Measurements from ENCODE around the gene KLC4.
A peak's percentile ranks its signal among the peaks of the same experiment; 100 is the strongest.

KLC4 gene

DNA sequence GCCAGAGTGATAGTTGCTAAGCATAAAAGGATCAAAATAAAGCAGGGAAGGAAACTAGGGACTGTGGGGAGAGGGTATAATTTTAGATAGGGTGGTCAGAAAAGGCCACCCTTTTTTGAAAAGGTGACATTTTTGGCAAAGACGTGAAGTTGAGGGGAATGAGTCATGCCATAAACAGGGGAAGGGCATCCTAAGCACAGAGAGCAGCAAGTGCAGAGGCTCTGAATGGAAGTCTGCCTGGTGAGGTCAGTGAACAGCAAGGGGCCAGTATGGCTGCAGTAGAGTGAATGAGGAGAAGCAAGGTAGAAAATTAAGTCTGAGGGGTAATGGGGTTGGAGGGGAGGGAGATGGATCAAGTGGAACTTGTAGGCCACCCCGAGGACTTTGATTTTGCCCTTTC, 2.4 kb downstream of the KLC4 start:
- H3K4me3 ChIP-seq (ENCODE audit: control insufficient read depth, low read depth, low read length), result no peak overlapping the region
- TF ChIP-seq, protein P1, sequence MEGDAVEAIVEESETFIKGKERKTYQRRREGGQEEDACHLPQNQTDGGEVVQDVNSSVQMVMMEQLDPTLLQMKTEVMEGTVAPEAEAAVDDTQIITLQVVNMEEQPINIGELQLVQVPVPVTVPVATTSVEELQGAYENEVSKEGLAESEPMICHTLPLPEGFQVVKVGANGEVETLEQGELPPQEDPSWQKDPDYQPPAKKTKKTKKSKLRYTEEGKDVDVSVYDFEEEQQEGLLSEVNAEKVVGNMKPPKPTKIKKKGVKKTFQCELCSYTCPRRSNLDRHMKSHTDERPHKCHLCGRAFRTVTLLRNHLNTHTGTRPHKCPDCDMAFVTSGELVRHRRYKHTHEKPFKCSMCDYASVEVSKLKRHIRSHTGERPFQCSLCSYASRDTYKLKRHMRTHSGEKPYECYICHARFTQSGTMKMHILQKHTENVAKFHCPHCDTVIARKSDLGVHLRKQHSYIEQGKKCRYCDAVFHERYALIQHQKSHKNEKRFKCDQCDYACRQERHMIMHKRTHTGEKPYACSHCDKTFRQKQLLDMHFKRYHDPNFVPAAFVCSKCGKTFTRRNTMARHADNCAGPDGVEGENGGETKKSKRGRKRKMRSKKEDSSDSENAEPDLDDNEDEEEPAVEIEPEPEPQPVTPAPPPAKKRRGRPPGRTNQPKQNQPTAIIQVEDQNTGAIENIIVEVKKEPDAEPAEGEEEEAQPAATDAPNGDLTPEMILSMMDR (conservative IDR thresholded peaks at IDR 0.05; ENCODE audit: control insufficient read depth, insufficient read depth, low read depth, low read length), result no peak
- no peak for DNase-seq (ENCODE audit: low read depth)

DNA sequence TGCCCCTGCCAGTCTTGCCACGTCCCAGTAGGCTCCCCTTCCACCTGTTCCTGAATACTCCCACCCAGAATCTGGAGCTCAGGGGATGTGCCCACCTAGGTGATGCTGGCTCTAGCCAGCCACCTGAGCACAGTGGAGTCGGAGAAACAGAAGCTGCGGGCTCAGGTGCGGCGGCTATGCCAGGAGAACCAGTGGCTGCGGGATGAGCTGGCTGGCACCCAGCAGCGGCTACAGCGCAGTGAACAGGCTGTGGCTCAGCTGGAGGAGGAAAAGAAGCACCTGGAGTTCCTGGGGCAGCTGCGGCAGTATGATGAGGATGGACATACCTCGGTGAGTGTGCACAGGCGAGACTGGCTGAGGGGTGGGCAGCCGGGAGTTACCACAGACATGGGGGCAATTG, 3.4 kb downstream of the KLC4 start:
- H3K4me3 ChIP-seq (ENCODE audit: control insufficient read depth, low read depth, low read length), result no peak overlapping the region
- DNase-seq (ENCODE audit: low read depth), result no peak
- TF ChIP-seq, protein P1 (conservative IDR thresholded peaks at IDR 0.05; ENCODE audit: control insufficient read depth, insufficient read depth, low read depth, low read length), result no peak

DNA sequence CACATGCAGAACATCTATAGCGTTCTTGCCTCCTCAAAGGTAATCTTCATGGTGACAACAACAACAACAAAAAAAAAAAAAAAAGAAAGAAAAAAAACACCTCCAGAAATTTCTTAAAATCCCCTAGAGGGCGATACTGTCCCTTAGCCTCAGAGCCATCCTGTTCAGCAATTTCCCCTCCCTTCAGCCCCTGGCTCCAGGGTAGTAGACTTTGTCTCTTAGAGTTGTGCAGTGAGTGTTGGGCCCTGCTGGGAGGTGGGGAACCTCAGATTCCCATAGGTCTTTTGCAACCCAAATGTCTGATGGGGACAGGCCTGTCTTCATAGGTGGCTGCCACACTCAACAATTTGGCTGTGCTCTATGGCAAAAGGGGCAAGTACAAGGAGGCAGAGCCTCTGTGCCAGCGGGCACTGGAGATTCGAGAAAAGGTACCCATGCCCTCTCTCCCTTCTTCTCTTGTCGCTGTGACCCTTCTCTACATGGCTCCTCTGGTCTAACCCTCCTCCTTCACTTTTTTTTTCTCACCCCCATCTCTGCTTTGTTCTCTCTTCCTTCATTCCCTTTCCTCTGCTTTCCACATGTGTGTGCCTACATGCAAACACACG, 10.7 kb downstream of the KLC4 start:
- H3K4me3 ChIP-seq (ENCODE audit: control insufficient read depth, low read depth, low read length), result no peak overlapping the region
- peak; percentile 78 for DNase-seq (ENCODE audit: low read depth)
- TF ChIP-seq, protein P1 (conservative IDR thresholded peaks at IDR 0.05; ENCODE audit: control insufficient read depth, insufficient read depth, low read depth, low read length), result peak; percentile 75

DNA sequence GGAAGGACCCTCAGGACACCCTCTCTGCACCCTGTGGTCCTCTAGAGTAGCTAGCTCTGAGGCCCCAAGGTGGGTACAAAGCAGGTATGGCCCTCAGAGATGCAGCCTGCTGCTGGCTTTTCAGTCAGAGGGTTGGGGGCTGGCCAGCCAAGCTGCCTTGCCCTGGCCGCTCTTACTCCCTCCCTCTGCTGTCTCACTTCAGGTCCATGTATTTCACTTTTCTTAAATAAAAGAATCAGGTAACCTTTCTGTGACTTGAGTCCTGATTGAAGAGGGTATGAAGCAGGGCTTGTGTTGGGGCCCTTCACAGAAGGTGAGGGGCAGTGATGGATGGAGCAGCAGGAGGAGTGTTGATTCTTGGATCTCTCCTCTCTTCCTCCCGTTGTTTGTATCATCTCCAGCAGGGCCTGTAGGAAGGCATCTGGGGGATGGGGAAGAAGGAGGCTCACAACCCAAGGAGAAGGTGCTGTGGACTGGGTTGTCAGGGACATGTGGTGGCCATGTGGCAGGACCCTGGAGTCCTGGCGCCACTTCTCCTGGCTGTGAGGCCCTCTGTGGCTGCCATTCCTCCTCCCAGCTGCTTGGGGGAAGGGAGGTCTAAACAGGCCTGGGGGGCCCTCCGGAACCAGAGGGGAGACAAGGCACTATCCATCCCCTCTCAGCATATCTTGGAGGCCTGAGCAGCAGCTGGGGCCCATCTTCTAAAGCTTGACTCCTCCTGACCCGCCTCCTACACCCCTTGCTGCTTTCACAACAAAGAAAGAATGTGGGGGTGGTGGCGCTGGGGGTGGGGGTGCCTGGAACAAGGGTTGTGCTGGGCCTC, 15.6 kb downstream of the KLC4 start:
- TF ChIP-seq, protein P1 (conservative IDR thresholded peaks at IDR 0.05; ENCODE audit: control insufficient read depth, insufficient read depth, low read depth, low read length), result no peak
- H3K4me3 ChIP-seq (ENCODE audit: control insufficient read depth, low read depth, low read length), result peak overlapping the region; percentile 37
- DNase-seq (ENCODE audit: low read depth), result peak; percentile 66

DNA sequence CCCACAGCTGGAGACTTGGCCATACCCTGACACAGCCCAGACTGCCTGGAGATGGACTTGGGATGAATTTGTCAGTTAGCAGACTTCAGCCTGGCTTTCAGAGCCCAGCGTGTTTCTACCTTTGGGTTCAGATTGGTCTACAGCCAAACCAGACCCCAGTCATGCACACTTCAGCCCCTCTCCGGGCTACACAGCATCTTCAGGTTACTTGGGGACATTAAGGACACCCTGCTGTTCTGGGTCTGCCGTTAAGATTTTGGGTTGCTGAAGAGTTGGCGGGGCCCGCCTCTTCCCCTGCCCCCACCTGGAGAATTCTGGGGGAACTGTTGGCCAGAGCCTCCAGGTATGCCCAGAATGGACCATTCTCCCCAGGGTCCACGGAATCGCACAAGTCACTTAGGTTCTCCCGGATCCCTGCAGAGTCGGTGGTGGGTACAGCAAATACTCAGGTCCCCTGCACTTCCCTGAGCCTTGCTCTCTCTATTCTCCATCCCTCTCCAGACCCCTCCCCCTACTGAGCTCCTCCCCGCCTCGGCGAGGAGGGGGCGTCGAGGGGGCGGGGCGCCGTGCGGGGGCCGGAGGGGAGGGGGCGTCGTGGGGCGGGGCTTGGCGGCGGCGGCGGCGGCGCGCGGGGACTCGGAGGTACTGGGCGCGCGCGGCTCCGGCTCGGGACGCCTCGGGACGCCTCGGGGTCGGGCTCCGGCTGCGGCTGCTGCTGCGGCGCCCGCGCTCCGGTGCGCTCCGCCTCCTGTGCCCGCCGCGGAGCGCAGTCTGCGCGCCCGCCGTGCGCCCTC, 16.4 kb downstream of the KLC4 start, which contains the start of gene PTK7:
Gene PTK7, plus strand, starts transcription at position 645 of the 794 bp plus-strand sequence. CDS start 175 bp downstream, outside the sequence.
- H3K4me3 ChIP-seq (ENCODE audit: control insufficient read depth, low read depth, low read length), result peak within 1 kb of the TSS; percentile 80
- peak; percentile 36 for DNase-seq (ENCODE audit: low read depth)
- TF ChIP-seq, protein P1 (conservative IDR thresholded peaks at IDR 0.05; ENCODE audit: control insufficient read depth, insufficient read depth, low read depth, low read length), result no peak

DNA sequence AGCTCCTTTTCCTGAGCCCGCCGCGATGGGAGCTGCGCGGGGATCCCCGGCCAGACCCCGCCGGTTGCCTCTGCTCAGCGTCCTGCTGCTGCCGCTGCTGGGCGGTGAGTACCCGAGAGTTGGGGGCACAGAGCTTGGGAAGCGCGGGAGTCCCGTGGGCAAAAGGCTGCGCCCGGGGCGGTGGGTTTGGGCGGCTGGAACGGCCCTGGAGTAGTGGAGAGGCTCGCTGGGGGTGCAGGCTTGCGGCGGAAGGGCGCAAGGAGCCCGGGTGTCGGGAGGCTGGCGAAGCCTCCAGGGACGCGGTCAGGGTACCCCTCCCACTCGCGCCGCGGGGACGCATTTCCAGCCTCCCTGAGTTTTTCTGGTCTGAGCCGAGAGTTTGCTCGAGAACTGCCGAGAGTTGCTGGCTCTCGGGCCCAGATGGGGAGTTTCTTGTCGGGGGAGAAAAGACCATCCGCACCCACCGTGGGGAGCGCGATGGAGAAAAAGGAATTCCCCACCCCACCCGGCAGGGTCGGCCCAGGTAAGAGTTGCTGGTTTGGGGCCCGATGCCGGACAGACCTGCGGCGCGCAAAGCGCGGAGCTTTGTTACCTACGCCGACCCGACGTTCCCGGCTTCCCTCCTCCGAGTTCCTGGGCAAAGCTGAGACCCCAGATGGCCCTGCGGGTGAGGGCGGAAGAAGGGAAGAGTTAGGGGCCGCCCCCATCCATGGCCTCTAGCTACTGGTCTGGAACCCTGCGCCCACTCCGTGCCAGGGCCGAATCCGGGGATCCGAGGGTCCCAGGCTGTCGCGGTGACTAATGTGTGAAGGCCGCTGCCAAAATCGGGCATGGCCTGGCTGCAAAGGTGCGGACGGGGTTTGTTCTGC, 17.3 kb downstream of the KLC4 start:
- DNase-seq (ENCODE audit: low read depth), result peak; percentile 44
- H3K4me3 ChIP-seq (ENCODE audit: control insufficient read depth, low read depth, low read length), result peak overlapping the region; percentile 80
- TF ChIP-seq, protein P1 (conservative IDR thresholded peaks at IDR 0.05; ENCODE audit: control insufficient read depth, insufficient read depth, low read depth, low read length), result no peak

All from fibroblast of mammary gland (primary cell).